H1 (cell line): ENCODE data around the gene MGLL. TPM values are rescaled to one million over a fixed set of nuclear protein-coding genes. Genes with fewer than 3 reads are reported as not detected.

Source experiments
- ASH2L ChIP-seq: fragments of 200-600, 300-600 bp; sonication (generic); IDR thresholded peaks from one replicate; pipeline ENCODE4 v1.7.1; 2017; ENCODE audit warnings: low read length
- BACH1 ChIP-seq: IDR thresholded peaks from 2 replicates; pipeline ENCODE4 v1.6.1; 2012; ENCODE audit warnings: low read length, improper control_type of control experiment
- CBX5 ChIP-seq: fragments of 300-800, 300-1000 bp; sonication (generic); IDR thresholded peaks from 2 replicates; pipeline ENCODE4 v1.7.1; 2016; ENCODE audit warnings: antibody characterized with exemption, low read length, low read depth
- CBX8 ChIP-seq: fragments of 300-800, 300-1000 bp; sonication (generic); IDR thresholded peaks from 2 replicates; pipeline ENCODE4 v1.7.1; 2016; ENCODE audit warnings: low read depth, low read length, borderline replicate concordance
- CEBPB ChIP-seq: IDR thresholded peaks from 2 replicates; pipeline ENCODE4 v1.6.1; 2012; ENCODE audit warnings: low read depth, low read length
- CHD2 ChIP-seq: IDR thresholded peaks from 2 replicates; pipeline ENCODE4 v1.6.1; 2012; ENCODE audit warnings: low read length, improper control_type of control experiment
- CTBP2 ChIP-seq: IDR thresholded peaks from 2 replicates; pipeline ENCODE4 v1.7.0; 2011; ENCODE audit warnings: borderline replicate concordance, mild to moderate bottlenecking, moderate library complexity, mixed read lengths, low read length; ENCODE audit not compliant: insufficient read depth, insufficient read length
- E2F6 ChIP-seq: IDR thresholded peaks from 2 replicates; pipeline ENCODE4 v1.6.1; 2012; ENCODE audit warnings: inconsistent platforms
- GABPA ChIP-seq: IDR thresholded peaks from 2 replicates; pipeline ENCODE4 v1.6.1; 2011; ENCODE audit warnings: mild to moderate bottlenecking, low read length, moderate library complexity, borderline replicate concordance; ENCODE audit not compliant: insufficient read depth
- JUN ChIP-seq: IDR thresholded peaks from 2 replicates; pipeline ENCODE4 v1.6.1; 2011; ENCODE audit warnings: low read depth, mild to moderate bottlenecking, improper control_type of control experiment, low read length
- JUND ChIP-seq: IDR thresholded peaks from 2 replicates; pipeline ENCODE4 v1.6.1; 2011; ENCODE audit warnings: mild to moderate bottlenecking, improper control_type of control experiment, low read length
- MAFK ChIP-seq: IDR thresholded peaks from 2 replicates; pipeline ENCODE4 v1.6.1; 2012; ENCODE audit warnings: low read depth, mild to moderate bottlenecking, improper control_type of control experiment, low read length
- NRF1 ChIP-seq: IDR thresholded peaks from 2 replicates; pipeline ENCODE4 v1.6.1; 2011; ENCODE audit warnings: mild to moderate bottlenecking, low read depth, low read length, improper control_type of control experiment
- PHF8 ChIP-seq: fragments of 200-600 bp; sonication (generic); conservative IDR thresholded peaks from 2 replicates; pipeline ENCODE4 v1.7.1; 2012; ENCODE audit warnings: low read depth, mild to moderate bottlenecking, inconsistent platforms, low read length, moderate library complexity
- POLR2A ChIP-seq, 2 experiments: IDR thresholded peaks; 1 replicate in 1 of 2; 2 replicates in 1 of 2; pipeline ENCODE4 v1.6.1; 2011; ENCODE audit warnings: low read depth in 2 of 2, low read length in 2 of 2, mild to moderate bottlenecking in 2 of 2; ENCODE audit errors: control extremely low read depth in 1 of 2
- POLR2AphosphoS5 ChIP-seq: IDR thresholded peaks from 2 replicates; pipeline ENCODE4 v1.6.1; 2011; ENCODE audit warnings: low read depth, low read length
- POU5F1 ChIP-seq: IDR thresholded peaks from 2 replicates; pipeline ENCODE4 v1.6.1; 2011; ENCODE audit warnings: low read depth, mild to moderate bottlenecking, low read length, moderate library complexity
- RBBP5 ChIP-seq: IDR thresholded peaks from 2 replicates; pipeline ENCODE4 v1.7.1; 2012; ENCODE audit warnings: low read depth, mild to moderate bottlenecking, inconsistent platforms, low read length, moderate library complexity, borderline replicate concordance
- SIRT6 ChIP-seq: IDR thresholded peaks from one replicate; pipeline ENCODE4 v1.7.1; 2012; ENCODE audit warnings: low read length, inconsistent platforms
- SP4 ChIP-seq: IDR thresholded peaks from 2 replicates; pipeline ENCODE4 v1.6.1; 2012; ENCODE audit warnings: low read length, inconsistent platforms
- SUZ12 ChIP-seq: fragments of 200-600 bp; sonication (generic); IDR thresholded peaks from 2 replicates; pipeline ENCODE4 v1.6.1; 2012; ENCODE audit warnings: mild to moderate bottlenecking, inconsistent platforms, low read length, moderate library complexity, mixed read lengths
- TAF1 ChIP-seq: IDR thresholded peaks from 2 replicates; pipeline ENCODE4 v1.6.1; 2011; ENCODE audit warnings: mild to moderate bottlenecking, low read depth, low read length
- TAF7 ChIP-seq: optimal IDR thresholded peaks from 2 replicates; pipeline ENCODE3; 2011; ENCODE audit warnings: low read depth, mild to moderate bottlenecking, inconsistent platforms, low read length, moderate library complexity, borderline replicate concordance
- TEAD4 ChIP-seq: IDR thresholded peaks from 2 replicates; pipeline ENCODE4 v1.6.1; 2012; ENCODE audit warnings: low read depth, low read length, inconsistent platforms, mixed read lengths
- polyA plus RNA-seq, 7 experiments: library from polyadenylated mRNA; depleted of rRNA in 3 of 7; stranded (reverse) in 5 of 7; unstranded in 2 of 7; fragments of >200 nt in 5 of 7; fragments of 200-250 nt in 2 of 7; gene quantifications; 1 replicate in 5 of 7; 2 replicates in 1 of 7; 4 replicates in 1 of 7; pipeline versions ENCODE4 v1.2.1 to v1.2.3, GENCODE V29; 2011 to 2013; ENCODE audit warnings: missing spikeins in 2 of 7, mixed read lengths in 2 of 7
- total RNA-seq: library from RNA; stranded (reverse); fragmentation: NEBNext Ultra II Directional; extraction: Animal tissue kit (Norgen Biotek cat#: 25700); gene quantifications from 2 replicates; pipeline ENCODE4 v1.2.1, GENCODE V29; 2021

MGLL gene
- total and polyA plus RNA-seq, 2 of the 8 experiments (the other 6 are each of a cell fraction or from before 2014, with no cell fraction given), result 0.05 to 0.34 TPM

GRCh38 chr3:127672429-127673190 is 149.7 kb downstream of the MGLL start, which contains the start of gene ABTB1 (continued):
- TF ChIP-seq POU5F1 (no peak), CHD2 (no peak), E2F6 (0 out of 2 replicates have a peak, but pooled peaks have one; percentile 47), SP4 (no peak), GABPA (no peak), TAF1 (peak; percentile 66), BACH1 (no peak), MAFK (no peak), SIRT6 (no peak), PHF8 (peak; percentile 78), POLR2AphosphoS5 (peak; percentile 16), NRF1 (no peak), JUN (no peak), CBX8 (no peak), CBX5 (no peak), JUND (no peak), RBBP5 (peak; percentile 48), SUZ12 (no peak), CEBPB (no peak), TAF7 (no peak), TEAD4 (no peak), CTBP2 (no peak), ASH2L (no peak), POLR2A (IDR thresholded peaks at IDR 0.05; ENCODE audit: control extremely low read depth in 1 of 2, low read depth in 2 of 2, low read length in 2 of 2) (peak in 1 of 2 experiments; percentile 71; a peak in 2 of 3 replicates)
